Mesendoderm (in vitro differentiated cells): Measurements from ENCODE around the gene SYMPK.

ENCODE experiments used
- DNase-seq: peaks from one replicate; pipeline ENCODE4 v3.0.0; 2013
- H2AK5ac ChIP-seq: 2 replicates; pipeline ENCODE4 v1.6.1; 2013; ENCODE audit warnings: low read length, inconsistent platforms
- H2BK120ac ChIP-seq: 2 replicates; pipeline ENCODE4 v1.6.1; 2013; ENCODE audit warnings: low read depth, mild to moderate bottlenecking, low read length, moderate library complexity, mixed read lengths
- H2BK15ac ChIP-seq: replicated peaks from 2 replicates; pipeline ENCODE4 v1.6.1; 2013; ENCODE audit warnings: low read depth, mild to moderate bottlenecking, moderate library complexity
- H2BK5ac ChIP-seq: 2 replicates; pipeline ENCODE4 v1.6.1; 2013; ENCODE audit warnings: low read length, inconsistent platforms
- H3K18ac ChIP-seq: 2 replicates; pipeline ENCODE4 v1.6.1; 2013; ENCODE audit warnings: mild to moderate bottlenecking, low read length, mixed read lengths
- H3K23ac ChIP-seq: one replicate; pipeline ENCODE4 v1.6.1; 2013; ENCODE audit warnings: low read length
- H3K27ac ChIP-seq: 2 replicates; pipeline ENCODE4 v1.5.1; 2013; ENCODE audit warnings: low read depth, mild to moderate bottlenecking, inconsistent platforms, low read length, moderate library complexity
- H3K27me3 ChIP-seq: 2 replicates; pipeline ENCODE4 v1.6.1; 2013; ENCODE audit warnings: low read length, control low read depth, mild to moderate bottlenecking, inconsistent platforms; ENCODE audit not compliant: insufficient read depth, poor library complexity
- H3K36me3 ChIP-seq: 2 replicates; pipeline ENCODE4 v1.6.1; 2013; ENCODE audit warnings: low read length, inconsistent platforms; ENCODE audit not compliant: control insufficient read depth, insufficient read depth
- H3K4ac ChIP-seq: one replicate; pipeline ENCODE4 v1.6.1; 2013; ENCODE audit warnings: low read depth, mild to moderate bottlenecking, low read length, moderate library complexity
- H3K4me1 ChIP-seq: 2 replicates; pipeline ENCODE4 v1.6.1; 2013; ENCODE audit warnings: low read depth, low read length, inconsistent platforms; ENCODE audit not compliant: control insufficient read depth
- H3K4me2 ChIP-seq: 2 replicates; pipeline ENCODE4 v1.6.1; 2013; ENCODE audit warnings: low read length
- H3K4me3 ChIP-seq: 2 replicates; pipeline ENCODE4 v1.5.1; 2013; ENCODE audit warnings: mild to moderate bottlenecking, low read length
- H3K56ac ChIP-seq: one replicate; pipeline ENCODE4 v1.6.1; 2013; ENCODE audit warnings: low read length
- H3K79me1 ChIP-seq: 2 replicates; pipeline ENCODE4 v1.6.1; 2013; ENCODE audit warnings: low read length, inconsistent platforms
- H3K79me2 ChIP-seq: 2 replicates; pipeline ENCODE4 v1.6.1; 2013; ENCODE audit warnings: mild to moderate bottlenecking, low read length; ENCODE audit not compliant: control insufficient read depth, insufficient read depth
- H3K9ac ChIP-seq: 2 replicates; pipeline ENCODE4 v1.6.1; 2013; ENCODE audit warnings: low read length, inconsistent platforms
- H4K5ac ChIP-seq: one replicate; pipeline ENCODE4 v1.6.1; 2013; ENCODE audit warnings: low read length
- H4K8ac ChIP-seq: one replicate; pipeline ENCODE4 v1.6.1; 2013; ENCODE audit warnings: low read depth, mild to moderate bottlenecking, control low read depth, low read length, moderate library complexity
- WGBS: extraction: QIAGEN DNeasy Blood & Tissue Kit; methylation state at CpG from one replicate; pipeline ENCODE4 v1.1.7; 2013; ENCODE audit warnings: low lambda C conversion rate, missing lambda C conversion rate; ENCODE audit not compliant: insufficient coverage; ENCODE audit errors: extremely low coverage; 5-methylcytosine and 5-hydroxymethylcytosine counted together

The SYMPK gene

GRCh38 chr19:45848922-45849321, 14.0 kb downstream of the SYMPK start:
- no peaks in the 10 kb centered on the region for H3K79me1 ChIP-seq
- no peak overlapping the region for H2BK5ac ChIP-seq
- peaks cover 24% of the 10 kb centered on the region for H3K36me3 ChIP-seq
- H2BK120ac ChIP-seq, result no peak overlapping the region
- no peak overlapping the region for H3K18ac ChIP-seq
- H3K9ac ChIP-seq, result no peak overlapping the region
- no peak overlapping the region for H3K4ac ChIP-seq
- no peak overlapping the region for H3K4me3 ChIP-seq
- H2AK5ac ChIP-seq, result no peak overlapping the region
- no peak overlapping the region for H2BK15ac ChIP-seq
- H3K79me2 ChIP-seq, result no peaks in the 10 kb centered on the region
- H3K23ac ChIP-seq, result no peak overlapping the region
- peak; percentile 26 for DNase-seq
- WGBS, result no CpG with 5 or more reads among the region's 4 CpGs
- H3K27me3 ChIP-seq, result no peaks in the 10 kb centered on the region
- H4K8ac ChIP-seq, result no peak overlapping the region
- no peak overlapping the region for H3K4me2 ChIP-seq
- H4K5ac ChIP-seq, result no peak overlapping the region
- no peak overlapping the region for H3K27ac ChIP-seq
- no peaks in the 10 kb centered on the region for H3K4me1 ChIP-seq
- no peak overlapping the region for H3K56ac ChIP-seq

- Histone ChIP-seq H3K4ac (no peak overlapping the region), H2AK5ac (no peak overlapping the region), H3K79me1 (no peaks in the 10 kb centered on the region), H3K4me2 (no peak overlapping the region), H3K4me1 (no peaks in the 10 kb centered on the region), H3K79me2 (no peaks in the 10 kb centered on the region), H3K9ac (no peak overlapping the region), H3K18ac (no peak overlapping the region), H3K36me3 (peaks cover 26% of the 10 kb centered on the region), H2BK5ac (no peak overlapping the region), H4K5ac (no peak overlapping the region), H3K23ac (no peak overlapping the region), H3K56ac (no peak overlapping the region), H2BK120ac (no peak overlapping the region), H4K8ac (no peak overlapping the region), H3K4me3 (no peak overlapping the region), H3K27me3 (no peaks in the 10 kb centered on the region), H3K27ac (no peak overlapping the region), H2BK15ac (no peak overlapping the region)
- DNase-seq, result no peak
- no CpG with 5 or more reads among the region's 13 CpGs for WGBS
These were observed 15.3 kb downstream of the SYMPK start for GRCh38 chr19:45847663-45848062.

GRCh38 chr19:45842198-45842597, 20.7 kb downstream of the SYMPK start:
- Histone ChIP-seq H2BK120ac (no peak overlapping the region), H3K27me3 (no peaks in the 10 kb centered on the region), H3K4ac (no peak overlapping the region), H2BK5ac (no peak overlapping the region), H3K79me1 (no peaks in the 10 kb centered on the region), H2AK5ac (no peak overlapping the region), H3K9ac (no peak overlapping the region), H4K5ac (no peak overlapping the region), H3K36me3 (peaks cover 22% of the 10 kb centered on the region), H3K56ac (no peak overlapping the region), H3K79me2 (no peaks in the 10 kb centered on the region), H3K4me3 (no peak overlapping the region), H4K8ac (no peak overlapping the region), H3K18ac (no peak overlapping the region), H3K27ac (no peak overlapping the region), H3K4me1 (no peaks in the 10 kb centered on the region), H2BK15ac (no peak overlapping the region), H3K23ac (no peak overlapping the region), H3K4me2 (no peak overlapping the region)
- no peak for DNase-seq
- no CpG with 5 or more reads among the region's 14 CpGs for WGBS

GRCh38 chr19:45834970-45835369, 28.0 kb downstream of the SYMPK start:
- peaks cover 22% of the 10 kb centered on the region for H3K36me3 ChIP-seq
- H3K18ac ChIP-seq, result no peak overlapping the region
- H2AK5ac ChIP-seq, result no peak overlapping the region
- no peak overlapping the region for H3K23ac ChIP-seq
- H3K4me1 ChIP-seq, result no peaks in the 10 kb centered on the region
- H2BK5ac ChIP-seq, result no peak overlapping the region
- H2BK15ac ChIP-seq, result no peak overlapping the region
- no peak overlapping the region for H3K27ac ChIP-seq
- WGBS, result no CpG with 5 or more reads among the region's 7 CpGs
- H3K27me3 ChIP-seq, result no peaks in the 10 kb centered on the region
- no peaks in the 10 kb centered on the region for H3K79me2 ChIP-seq
- no peak overlapping the region for H3K4me3 ChIP-seq
- DNase-seq, result no peak
- H3K4ac ChIP-seq, result no peak overlapping the region
- H3K4me2 ChIP-seq, result no peak overlapping the region
- no peak overlapping the region for H4K5ac ChIP-seq
- no peak overlapping the region for H3K56ac ChIP-seq
- H3K9ac ChIP-seq, result no peak overlapping the region
- H4K8ac ChIP-seq, result no peak overlapping the region
- no peak overlapping the region for H2BK120ac ChIP-seq
- no peaks in the 10 kb centered on the region for H3K79me1 ChIP-seq

- no peak overlapping the region for H3K56ac ChIP-seq
- H3K36me3 ChIP-seq, result peaks cover 24% of the 10 kb centered on the region
- H3K79me2 ChIP-seq, result no peaks in the 10 kb centered on the region
- no peaks in the 10 kb centered on the region for H3K79me1 ChIP-seq
- DNase-seq, result no peak
- no peaks in the 10 kb centered on the region for H3K4me1 ChIP-seq
- H4K5ac ChIP-seq, result no peak overlapping the region
- H2BK5ac ChIP-seq, result no peak overlapping the region
- no peak overlapping the region for H3K4me2 ChIP-seq
- H3K27me3 ChIP-seq, result no peaks in the 10 kb centered on the region
- no peak overlapping the region for H3K4me3 ChIP-seq
- H3K4ac ChIP-seq, result no peak overlapping the region
- H4K8ac ChIP-seq, result no peak overlapping the region
- H3K27ac ChIP-seq, result no peak overlapping the region
- no peak overlapping the region for H2AK5ac ChIP-seq
- H2BK15ac ChIP-seq, result no peak overlapping the region
- no peak overlapping the region for H3K18ac ChIP-seq
- no CpG with 5 or more reads among the region's 16 CpGs for WGBS
- H2BK120ac ChIP-seq, result no peak overlapping the region
- no peak overlapping the region for H3K9ac ChIP-seq
- H3K23ac ChIP-seq, result no peak overlapping the region
These were observed 34.0 kb downstream of the SYMPK start for GRCh38 chr19:45828945-45829344.

- H2BK15ac ChIP-seq, result no peak overlapping the region
- DNase-seq, result no peak
- H3K4me2 ChIP-seq, result no peak overlapping the region
- no peaks in the 10 kb centered on the region for H3K27me3 ChIP-seq
- H3K9ac ChIP-seq, result no peak overlapping the region
- H3K4me1 ChIP-seq, result no peaks in the 10 kb centered on the region
- no peaks in the 10 kb centered on the region for H3K79me2 ChIP-seq
- no peaks in the 10 kb centered on the region for H3K79me1 ChIP-seq
- H3K27ac ChIP-seq, result no peak overlapping the region
- peaks cover 25% of the 10 kb centered on the region for H3K36me3 ChIP-seq
- H2AK5ac ChIP-seq, result no peak overlapping the region
- H3K23ac ChIP-seq, result no peak overlapping the region
- no peak overlapping the region for H4K8ac ChIP-seq
- H3K4me3 ChIP-seq, result no peak overlapping the region
- no peak overlapping the region for H2BK120ac ChIP-seq
- H3K4ac ChIP-seq, result no peak overlapping the region
- no peak overlapping the region for H4K5ac ChIP-seq
- no peak overlapping the region for H3K56ac ChIP-seq
- H2BK5ac ChIP-seq, result no peak overlapping the region
- no CpG with 5 or more reads among the region's 9 CpGs for WGBS
- H3K18ac ChIP-seq, result no peak overlapping the region
These were observed 34.4 kb downstream of the SYMPK start for GRCh38 chr19:45828523-45828922.
